A673 (cell line): Measurements from ENCODE around the gene SLC5A5.

ENCODE experiments used
- EZH2 ChIP-seq: fragments of 200-600 bp; sonication (generic); IDR thresholded peaks from 2 replicates; pipeline ENCODE4 v1.6.1; 2017; ENCODE audit warnings: borderline replicate concordance, low read depth, mild to moderate bottlenecking, mixed read lengths, antibody characterized with exemption, low read length; ENCODE audit not compliant: poor library complexity, severe bottlenecking
- TF ChIP-seq, protein P1 (sequence below): fragments of 300-800, 200-600 bp; sonication (generic); conservative IDR thresholded peaks from 2 replicates; pipeline ENCODE4 v1.5.1; 2017; ENCODE audit warnings: low read depth, mild to moderate bottlenecking, antibody characterized with exemption, low read length, moderate library complexity, mixed read lengths

DNA sequence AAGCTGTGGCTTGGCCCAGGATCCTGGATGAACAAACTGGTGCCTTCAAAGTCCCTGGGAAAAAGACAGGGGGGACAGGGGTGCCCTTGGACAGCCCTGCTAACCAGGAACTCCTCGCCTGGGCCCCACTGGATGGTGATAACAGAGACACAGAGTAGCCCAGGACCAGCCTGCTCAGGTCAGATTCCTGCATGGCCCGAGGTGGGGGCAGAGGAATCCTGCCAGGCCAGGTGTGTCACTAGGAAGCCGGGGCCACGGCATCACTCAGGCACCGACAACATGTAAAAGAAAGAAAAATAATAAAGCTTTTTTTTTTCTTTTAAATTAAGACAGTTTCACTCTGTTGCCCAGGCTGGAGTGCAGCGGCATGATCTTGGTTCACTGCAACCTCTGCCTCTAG is 17.7 kb upstream of the SLC5A5 start:
- TF ChIP-seq, protein P1, sequence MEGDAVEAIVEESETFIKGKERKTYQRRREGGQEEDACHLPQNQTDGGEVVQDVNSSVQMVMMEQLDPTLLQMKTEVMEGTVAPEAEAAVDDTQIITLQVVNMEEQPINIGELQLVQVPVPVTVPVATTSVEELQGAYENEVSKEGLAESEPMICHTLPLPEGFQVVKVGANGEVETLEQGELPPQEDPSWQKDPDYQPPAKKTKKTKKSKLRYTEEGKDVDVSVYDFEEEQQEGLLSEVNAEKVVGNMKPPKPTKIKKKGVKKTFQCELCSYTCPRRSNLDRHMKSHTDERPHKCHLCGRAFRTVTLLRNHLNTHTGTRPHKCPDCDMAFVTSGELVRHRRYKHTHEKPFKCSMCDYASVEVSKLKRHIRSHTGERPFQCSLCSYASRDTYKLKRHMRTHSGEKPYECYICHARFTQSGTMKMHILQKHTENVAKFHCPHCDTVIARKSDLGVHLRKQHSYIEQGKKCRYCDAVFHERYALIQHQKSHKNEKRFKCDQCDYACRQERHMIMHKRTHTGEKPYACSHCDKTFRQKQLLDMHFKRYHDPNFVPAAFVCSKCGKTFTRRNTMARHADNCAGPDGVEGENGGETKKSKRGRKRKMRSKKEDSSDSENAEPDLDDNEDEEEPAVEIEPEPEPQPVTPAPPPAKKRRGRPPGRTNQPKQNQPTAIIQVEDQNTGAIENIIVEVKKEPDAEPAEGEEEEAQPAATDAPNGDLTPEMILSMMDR = no peak
- no peak for TF ChIP-seq EZH2
